HG03135 (cell line): ENCODE measurements around the gene CALR.
"Not testable (repeated sequence)": the region's sequence is repeated elsewhere in the genome, so short reads cannot be mapped to it uniquely, and the experiment has no call there.

Source experiments
- ATAC-seq: cut with Tn5 transposase; IDR thresholded peaks from one replicate; pipeline ENCODE4 v1.9.1; 2021; ENCODE audit warnings: mild to moderate bottlenecking, moderate library complexity; ENCODE audit not compliant: unreplicated experiment

CALR gene

DNA sequence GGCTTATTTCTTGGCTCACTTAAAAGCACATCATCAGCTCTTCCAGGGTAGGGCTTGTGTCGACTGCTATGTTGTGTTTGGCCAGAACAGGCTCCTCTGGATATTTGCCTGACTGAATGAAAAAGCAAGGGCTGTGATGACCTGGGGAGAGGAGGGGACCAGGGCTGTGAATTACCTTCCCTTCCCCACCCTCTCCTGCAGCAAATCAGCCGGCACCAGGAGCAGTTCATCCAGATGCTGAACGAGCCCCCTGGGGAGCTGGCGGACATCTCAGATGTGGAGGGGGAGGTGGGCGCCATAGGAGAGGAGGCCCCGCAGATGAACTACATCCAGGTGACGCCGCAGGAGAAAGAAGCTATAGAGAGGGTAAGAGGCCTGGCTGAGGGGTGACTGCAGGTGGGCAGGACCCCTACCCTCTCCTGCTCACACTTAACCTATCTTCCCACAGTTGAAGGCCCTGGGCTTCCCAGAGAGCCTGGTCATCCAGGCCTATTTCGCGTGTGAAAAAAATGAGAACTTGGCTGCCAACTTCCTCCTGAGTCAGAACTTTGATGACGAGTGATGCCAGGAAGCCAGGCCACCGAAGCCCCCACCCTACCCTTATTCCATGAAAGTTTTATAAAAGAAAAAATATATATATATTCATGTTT, 14.2 kb downstream of the CALR start:
- ATAC-seq = no peak

DNA sequence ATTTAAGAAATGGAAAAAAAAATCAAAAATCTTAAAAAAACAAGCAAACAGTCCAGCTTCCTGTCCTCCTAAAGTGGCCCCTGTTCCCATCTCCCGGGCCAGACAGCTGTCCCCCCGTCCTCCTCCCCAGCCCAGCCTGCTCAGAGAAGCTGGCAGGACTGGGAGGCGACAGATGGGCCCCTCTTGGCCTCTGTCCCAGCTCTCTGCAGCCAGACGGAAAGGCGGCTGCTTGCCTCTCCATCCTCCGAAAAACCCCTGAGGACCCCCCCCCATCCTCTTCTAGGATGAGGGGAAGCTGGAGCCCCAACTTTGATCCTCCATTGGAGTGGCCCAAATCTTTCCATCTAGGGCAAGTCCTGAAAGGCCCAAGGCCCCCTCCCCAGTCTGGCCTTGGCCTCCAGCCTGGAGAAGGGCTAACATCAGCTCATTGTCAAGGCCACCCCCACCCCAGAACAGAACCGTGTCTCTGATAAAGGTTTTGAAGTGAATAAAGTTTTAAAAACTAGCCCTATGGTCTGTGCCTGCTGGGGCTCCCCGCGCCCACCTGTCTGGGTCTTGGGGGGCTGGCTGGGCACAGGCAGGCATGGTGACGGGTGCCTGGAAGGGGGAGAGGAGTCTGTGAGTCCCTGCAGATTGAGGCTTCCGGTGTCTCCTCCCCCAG, 14.9 kb downstream of the CALR start:
- no peak for ATAC-seq

- ATAC-seq = no peak
Observed at GRCh38 chr19:12953799-12954611, 15.6 kb downstream of the CALR start.

DNA sequence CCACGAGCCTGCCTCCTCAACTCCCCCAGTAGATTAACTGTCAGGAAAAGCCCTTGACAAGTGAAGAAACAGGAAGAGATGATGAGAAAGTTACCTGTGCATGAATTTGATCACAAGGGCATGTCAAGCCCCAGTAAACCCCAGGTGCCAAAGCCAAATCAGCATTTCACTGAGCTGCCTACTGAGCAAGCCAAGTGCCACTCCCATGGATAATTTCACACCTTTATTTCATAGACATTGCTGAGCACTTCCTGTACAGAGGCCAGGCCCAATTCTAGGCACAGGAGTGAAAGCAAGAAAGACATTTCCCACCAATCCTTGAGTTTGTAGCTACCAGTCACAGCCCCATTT, 16.2 kb downstream of the CALR start:
- no peak for ATAC-seq

DNA sequence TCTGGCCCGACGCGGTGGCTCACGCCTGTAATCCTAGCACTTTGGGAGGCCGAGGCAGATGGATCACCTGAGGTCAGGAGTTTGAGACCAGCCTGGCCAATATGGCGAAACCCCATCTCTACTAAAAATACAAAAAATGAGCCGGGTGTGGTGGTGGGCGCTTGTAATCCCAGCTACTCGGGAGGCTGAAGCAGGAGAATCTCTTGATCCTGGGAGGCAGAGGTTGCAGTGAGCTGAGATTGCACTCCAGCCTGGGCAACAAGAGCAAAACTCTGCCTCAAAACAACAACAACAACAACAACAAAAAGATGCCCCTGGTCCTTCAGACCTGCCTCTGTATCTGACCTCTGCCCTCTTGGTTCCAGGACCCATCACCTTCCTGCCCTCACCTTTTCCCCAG, 17.2 kb downstream of the CALR start:
- ATAC-seq = not testable (repeated sequence)

DNA sequence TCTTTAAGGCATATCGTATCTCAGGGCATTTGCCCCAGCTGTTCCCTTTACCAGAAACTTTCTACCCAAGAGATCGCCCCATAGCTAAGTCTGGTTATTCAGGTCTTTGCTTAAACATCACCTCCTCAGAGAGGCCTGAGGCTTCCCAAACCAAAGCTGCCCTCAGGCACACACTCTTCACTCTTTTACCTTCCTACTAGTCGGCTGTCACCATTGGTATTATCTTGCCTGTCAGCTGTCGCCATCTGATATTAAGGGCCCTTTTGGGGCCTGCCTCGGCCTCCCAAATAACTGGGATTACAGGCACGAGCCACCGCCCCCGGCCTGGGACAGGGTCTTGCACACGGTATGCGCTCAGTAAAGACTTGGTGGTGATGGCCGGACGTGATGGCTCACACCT, 17.6 kb downstream of the CALR start:
- no peak for ATAC-seq

- peak; percentile 76 for ATAC-seq
Observed at GRCh38 chr19:12956446-12957388, 18.3 kb downstream of the CALR start, which contains the start of gene GADD45GIP1. GADD45GIP1 (minus strand) TSS chr19:12957223; CDS start chr19:12957212, 11 bp downstream.

DNA sequence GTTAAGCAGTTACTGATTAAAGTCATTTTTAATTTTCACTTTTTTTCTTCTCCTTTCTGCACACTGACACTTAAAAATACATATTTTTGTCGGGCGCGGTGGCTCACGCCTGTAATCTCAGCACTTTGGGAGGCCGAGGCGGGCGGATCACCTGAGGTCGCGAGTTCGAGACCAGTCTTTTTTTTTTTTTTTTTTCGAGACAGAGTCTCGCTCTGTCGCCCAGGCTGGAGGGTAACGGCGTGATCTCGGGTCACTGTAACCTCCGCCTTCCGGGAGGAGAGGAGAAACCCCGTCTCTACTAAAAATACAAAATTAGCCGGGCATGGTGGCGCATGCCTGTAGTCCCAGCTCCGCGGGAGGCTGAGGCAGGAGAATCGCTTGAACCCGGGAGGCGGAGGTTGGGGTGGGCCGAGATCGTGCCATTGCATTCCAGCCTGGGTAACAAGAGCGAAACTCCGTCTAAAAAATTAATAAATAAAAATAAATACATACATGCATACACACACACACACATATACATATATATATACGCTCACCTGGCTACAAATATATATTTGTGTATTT, 19.1 kb downstream of the CALR start:
- peak; percentile 11 for ATAC-seq

DNA sequence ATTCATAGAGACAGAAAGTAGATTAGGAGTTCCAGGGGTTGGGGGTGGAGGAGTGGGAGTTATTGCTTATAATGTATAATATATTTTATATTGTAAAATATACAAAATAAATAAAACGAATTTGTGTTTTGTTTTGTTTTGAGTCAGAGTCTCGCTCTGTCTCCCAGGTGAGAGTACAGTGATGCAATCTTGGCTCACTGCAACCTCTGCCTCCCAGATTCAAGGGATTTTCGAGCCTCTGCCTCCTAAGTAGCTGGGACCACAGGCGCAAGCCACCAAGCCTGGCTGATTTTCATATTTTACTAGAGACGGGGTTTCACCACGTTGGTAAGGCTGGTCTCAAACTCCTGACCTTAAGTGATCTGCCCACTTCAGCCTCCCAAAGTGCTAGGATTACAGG, 21.1 kb downstream of the CALR start:
- no peak for ATAC-seq

GRCh38 chr19:12965017-12965811, 26.8 kb downstream of the CALR start:
- ATAC-seq = no peak

DNA sequence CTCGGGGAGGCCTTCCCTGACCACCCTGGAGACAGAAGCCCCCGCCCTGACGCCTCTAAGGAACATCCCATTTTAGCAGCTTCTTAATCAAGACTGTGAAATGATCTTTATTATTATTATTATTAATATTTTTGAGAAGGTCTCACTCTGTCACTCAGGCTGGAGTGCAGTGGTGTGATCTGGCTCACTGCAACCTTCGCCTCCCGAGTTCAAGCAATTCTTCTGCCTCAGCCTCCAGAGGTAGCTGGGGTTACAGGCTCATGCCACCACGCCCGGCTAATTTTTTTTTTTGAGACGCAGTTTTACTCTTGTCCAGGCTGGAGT, 27.4 kb downstream of the CALR start:
- ATAC-seq = no peak

DNA sequence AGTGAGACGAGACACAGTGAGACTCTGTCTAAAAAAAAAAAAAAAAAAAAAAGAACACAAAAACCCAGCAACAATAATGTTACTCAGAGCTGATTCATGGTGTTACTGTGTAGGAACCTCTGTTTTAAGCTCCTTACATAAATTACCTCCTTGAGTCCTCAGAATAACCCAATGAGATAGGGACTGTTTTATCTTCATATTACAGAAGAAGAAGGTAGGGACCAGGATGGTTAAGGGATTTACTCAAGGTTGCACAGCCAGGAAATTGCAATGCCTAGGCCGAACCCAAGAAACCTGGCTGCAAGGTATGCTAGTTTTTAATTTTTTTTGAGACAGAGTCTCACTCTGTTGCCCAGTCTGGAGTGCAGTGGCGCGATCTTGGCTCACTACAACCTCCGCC, 29.5 kb downstream of the CALR start:
- no peak for ATAC-seq

DNA sequence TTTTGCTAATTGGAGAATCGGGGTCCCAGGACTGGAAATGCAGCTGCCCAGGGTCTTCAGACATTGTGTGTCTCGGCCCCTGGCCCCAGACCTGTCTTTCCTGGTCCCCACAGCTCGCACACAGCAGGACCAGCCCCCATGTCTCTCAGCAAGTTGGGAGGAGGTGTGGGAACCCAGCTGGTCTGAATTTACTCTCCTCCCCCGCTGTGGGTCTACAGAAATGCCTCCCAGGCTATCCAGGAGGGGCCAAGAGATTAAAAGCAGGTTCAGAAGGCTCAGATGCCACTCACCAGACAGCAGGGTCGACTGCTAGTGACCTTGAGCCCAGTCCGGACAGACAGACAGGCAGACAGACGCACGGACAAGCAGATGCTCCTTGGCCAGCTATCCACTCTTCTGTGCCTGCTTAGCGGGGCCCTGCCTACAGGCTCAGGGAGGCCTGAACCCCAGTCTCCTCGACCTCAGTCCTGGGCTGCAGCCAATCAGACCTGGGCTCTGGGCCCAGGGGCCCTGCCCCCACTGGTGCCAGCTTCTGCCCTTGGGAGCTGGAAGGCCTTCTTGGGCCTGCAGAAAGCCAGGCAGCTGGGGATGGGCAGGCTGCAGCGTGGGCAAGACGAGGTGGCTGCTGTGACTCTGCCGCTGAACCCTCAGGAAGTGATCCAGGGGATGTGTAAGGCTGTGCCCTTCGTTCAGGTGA, 31.0 kb downstream of the CALR start, which contains the start of gene DAND5:
Gene DAND5, plus strand, starts transcription at position 285 of the 697 bp plus-strand sequence. Its CDS starts 85 bp downstream, at position 370.
- no peak for ATAC-seq

- ATAC-seq = no peak
Observed at GRCh38 chr19:12970070-12970820, 31.8 kb downstream of the CALR start.

GRCh38 chr19:12973236-12973635, 34.8 kb downstream of the CALR start:
- ATAC-seq = no peak

DNA sequence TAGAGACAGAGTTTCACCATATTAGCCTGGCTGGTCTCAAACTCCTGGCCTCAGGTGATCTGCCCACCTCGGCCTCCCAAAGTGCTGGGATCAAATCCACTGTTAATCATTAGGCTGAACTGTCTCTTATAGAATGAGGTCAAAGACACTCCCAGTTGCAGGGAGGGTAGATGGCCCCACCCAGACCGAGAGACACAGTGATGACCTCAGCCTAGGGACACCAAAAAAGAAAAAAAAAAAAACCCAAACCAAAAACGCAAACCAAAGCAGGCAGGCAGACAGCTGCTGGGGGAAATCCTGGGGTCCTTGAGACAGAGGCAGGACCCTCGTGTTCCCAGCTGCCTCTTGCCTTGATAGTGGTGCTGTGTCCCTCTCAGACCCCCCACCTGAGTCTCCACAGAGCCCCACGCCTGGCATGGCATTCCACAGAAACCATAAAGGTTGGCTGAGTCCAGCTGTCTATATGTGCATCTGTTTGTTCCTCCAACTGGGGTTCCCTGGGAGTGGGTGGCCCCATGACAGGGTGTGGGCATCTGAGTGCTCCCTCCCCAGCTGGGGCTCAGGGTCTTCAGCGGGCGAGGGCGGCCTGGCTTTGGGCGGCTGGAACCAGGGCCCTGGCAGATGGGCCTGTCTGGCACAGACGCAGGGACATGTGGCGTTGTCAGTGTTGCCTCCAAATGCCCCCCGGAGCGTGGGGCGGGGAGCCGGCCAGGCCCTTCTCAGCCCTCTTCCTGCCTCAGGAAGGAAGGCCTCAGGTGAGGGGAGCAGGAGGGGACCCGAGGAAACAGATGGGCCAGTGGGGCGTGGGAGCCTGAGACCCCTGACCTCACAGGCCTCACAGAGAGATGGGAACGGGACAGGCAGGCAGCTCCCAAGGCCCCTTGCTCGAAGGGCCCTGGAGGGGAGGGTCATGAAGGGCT, 36.2 kb downstream of the CALR start:
- no peak for ATAC-seq

DNA sequence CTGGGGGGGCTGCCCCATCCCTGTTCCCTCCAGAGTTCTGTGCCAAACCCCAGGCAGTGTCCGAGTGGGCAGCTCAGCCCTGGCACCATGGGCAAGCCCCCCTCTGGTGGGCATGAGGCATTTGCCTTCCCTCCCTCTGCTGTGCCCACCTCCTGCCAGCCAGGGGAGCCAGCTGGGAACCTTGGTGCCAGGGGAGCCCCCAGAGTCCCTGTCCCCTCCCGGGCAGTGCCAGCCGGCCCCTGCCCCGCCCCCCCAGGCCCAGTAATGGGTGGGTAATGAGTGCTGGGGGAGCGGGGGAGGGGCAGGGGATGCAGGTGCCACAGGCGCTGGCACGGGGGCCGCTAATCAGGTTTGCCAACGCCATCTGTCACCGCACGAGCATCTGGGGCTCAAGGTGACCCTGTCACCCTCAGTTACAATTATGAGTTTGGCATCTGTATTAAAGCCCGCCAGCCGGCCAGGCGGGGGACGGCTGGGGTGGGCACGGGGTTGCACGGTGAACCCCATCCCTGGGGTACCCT, 36.9 kb downstream of the CALR start:
- no peak for ATAC-seq
